AG04449 (cell line): ENCODE data around the gene ADPRS.

Experiments
- CTCF ChIA-PET: fragments of 350-600 bp; formaldehyde crosslinking; extraction: SDS; loops from one replicate; lab custom pipeline; 2021; ENCODE audit warnings: antibody characterized with exemption; lab: Yijun Ruan, JAX
- POLR2A ChIA-PET: fragments of 400-600, 350-600 bp; formaldehyde crosslinking; extraction: SDS; loops from one replicate; lab custom pipeline; 2020; ENCODE audit warnings: antibody characterized with exemption, inconsistent platforms; lab: Yijun Ruan, JAX
- DNase-seq: peaks from one replicate; pipeline ENCODE4 v3.0.0-alpha.2; 2010; ENCODE audit warnings: low read depth, low spot score
- H3K4me3 ChIP-seq: 2 replicates; pipeline ENCODE4 v1.5.1; 2011; ENCODE audit warnings: low read depth, mild to moderate bottlenecking, control low read depth, low read length
- CTCF ChIP-seq: IDR thresholded peaks from one replicate; pipeline ENCODE4 v1.5.1; 2011; ENCODE audit warnings: mild to moderate bottlenecking, moderate library complexity, low read length, control low read depth, inconsistent platforms; ENCODE audit not compliant: insufficient read depth; ENCODE audit errors: missing control alignments

Gene ADPRS

GRCh38 chr1:36091141-36091540 lies 2.4 kb downstream of the ADPRS start:
- no peak overlapping the region for H3K4me3 ChIP-seq
- POLR2A ChIA-PET: interaction anchor here (0.6 kb wide), 1 partner anchor 234 kb away, joined by 3 read pairs; no protein-coding TSS in a partner anchor
- DNase-seq: no peak
- no peak for TF ChIP-seq CTCF
- CTCF ChIA-PET: interaction anchor here (2.1 to 18.7 kb wide), 3 partner anchors 9 to 44 kb away, joined by 7 to 453 read pairs (median 15); no protein-coding TSS in a partner anchor

- no peak for DNase-seq
- ChIA-PET CTCF (interaction anchor here (1.3 to 18.7 kb wide), 3 partner anchors 8 to 43 kb away, joined by 3 to 453 read pairs (median 7); no protein-coding TSS in a partner anchor), POLR2A (no interaction called here)
- TF ChIP-seq CTCF: no peak
- H3K4me3 ChIP-seq: no peak overlapping the region
Measured at GRCh38 chr1:36091698-36092097, 3.0 kb downstream of the ADPRS start.

GRCh38 chr1:36092166-36092797 lies 3.6 kb downstream of the ADPRS start:
- TF ChIP-seq CTCF: no peak
- POLR2A ChIA-PET: no interaction called here
- H3K4me3 ChIP-seq: no peak overlapping the region
- CTCF ChIA-PET: interaction anchor here (0.8 to 18.7 kb wide), 6 partner anchors 8 to 193 kb away, joined by 3 to 453 read pairs (median 4); no protein-coding TSS in a partner anchor
- DNase-seq: no peak

GRCh38 chr1:36092798-36093185 lies 4.1 kb downstream of the ADPRS start:
- TF ChIP-seq CTCF: no peak
- H3K4me3 ChIP-seq: no peak overlapping the region
- ChIA-PET POLR2A (no interaction called here), CTCF (interaction anchor here (0.8 to 18.7 kb wide), 6 partner anchors 9 to 193 kb away, joined by 3 to 453 read pairs (median 4); no protein-coding TSS in a partner anchor)
- no peak for DNase-seq

- POLR2A ChIA-PET: no interaction called here
Measured at GRCh38 chr1:36093226-36093625, 4.5 kb downstream of the ADPRS start.

More at GRCh38 chr1:36093226-36093625, 4.5 kb downstream of the ADPRS start:
- H3K4me3 ChIP-seq: no peak overlapping the region
- CTCF ChIA-PET: interaction anchor here (0.5 to 18.7 kb wide), 7 partner anchors 9 to 332 kb away, joined by 3 to 453 read pairs (median 4); no protein-coding TSS in a partner anchor
- DNase-seq: no peak
- no peak for TF ChIP-seq CTCF
